Stimulated activated CD4-positive, alpha-beta T cell treated with anti-CD3 and anti-CD28 coated beads, TNF-alpha, amount 100 ng/mL, for 4 hours (primary cell): Measurements from ENCODE around the gene AHCYL1.
A peak's percentile ranks its signal among the peaks of the same experiment; 100 is the strongest.

Source experiments
- DNase-seq, 3 experiments: peaks; one replicate each; pipeline ENCODE4 v3.0.0-alpha.2; 2020; ENCODE audit warnings: low read depth in 3 of 3

AHCYL1 gene

GRCh38 chr1:109976762-109977161, 7.8 kb upstream of the AHCYL1 start:
- DNase-seq: no peak

DNA sequence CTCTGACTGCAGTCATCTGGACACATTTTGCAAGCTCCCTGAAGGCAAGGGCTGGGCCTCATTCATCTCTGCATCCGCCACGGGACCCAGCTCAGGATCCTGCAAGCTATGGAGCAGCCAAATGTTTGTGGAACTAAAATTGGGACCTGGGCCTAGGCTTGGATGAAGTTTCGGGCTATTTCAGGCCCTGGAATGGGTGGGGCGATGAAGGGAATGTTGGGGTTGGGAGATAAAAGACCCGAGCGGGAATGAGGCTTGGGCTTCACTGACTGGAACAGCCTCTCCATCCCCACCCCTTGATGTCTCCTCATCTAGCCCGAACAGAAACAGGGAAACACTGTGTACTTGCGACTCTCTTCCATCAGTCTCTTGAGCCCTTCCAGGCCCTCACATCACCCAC, 7.3 kb upstream of the AHCYL1 start:
- DNase-seq: no peak

- DNase-seq: no peak
These were observed 6.7 kb upstream of the AHCYL1 start for GRCh38 chr1:109977657-109978378.

- no peak for DNase-seq
These were observed 5.6 kb upstream of the AHCYL1 start for GRCh38 chr1:109978761-109979488.

GRCh38 chr1:109979489-109980091, 5.0 kb upstream of the AHCYL1 start:
- DNase-seq: no peak

GRCh38 chr1:109980324-109981003, 4.1 kb upstream of the AHCYL1 start:
- DNase-seq: peak in 1 of 3 experiments; percentile 4

GRCh38 chr1:109981004-109981335, 3.6 kb upstream of the AHCYL1 start:
- DNase-seq: no peak

- DNase-seq: no peak
These were observed 980 bp upstream of the AHCYL1 start for GRCh38 chr1:109983380-109984189.

GRCh38 chr1:109984190-109984455, 442 bp upstream of the AHCYL1 start:
- no peak for DNase-seq

- DNase-seq: peak in 1 of 3 experiments; percentile 2
These were observed 885 bp downstream of the AHCYL1 start for GRCh38 chr1:109985247-109986053.

DNA sequence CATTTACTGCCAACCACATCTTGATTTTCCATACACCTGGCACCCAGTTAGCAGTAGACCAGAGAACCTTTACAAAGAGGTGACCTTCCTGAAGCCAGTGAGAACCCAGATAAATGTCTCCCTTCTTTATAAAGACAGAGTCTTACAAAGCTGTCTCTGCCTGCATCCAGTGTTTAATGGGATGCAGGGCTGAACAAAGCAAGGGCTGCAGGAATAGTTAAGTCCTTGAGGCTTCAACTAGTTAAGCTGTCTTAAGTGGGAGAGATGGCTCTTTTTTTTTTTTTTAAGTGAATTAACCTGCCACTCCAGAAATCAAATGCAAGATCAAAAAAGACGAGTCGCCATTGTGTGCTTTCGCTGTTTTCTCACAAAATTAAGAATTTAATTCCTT, 1.5 kb downstream of the AHCYL1 start:
- DNase-seq: no peak

DNA sequence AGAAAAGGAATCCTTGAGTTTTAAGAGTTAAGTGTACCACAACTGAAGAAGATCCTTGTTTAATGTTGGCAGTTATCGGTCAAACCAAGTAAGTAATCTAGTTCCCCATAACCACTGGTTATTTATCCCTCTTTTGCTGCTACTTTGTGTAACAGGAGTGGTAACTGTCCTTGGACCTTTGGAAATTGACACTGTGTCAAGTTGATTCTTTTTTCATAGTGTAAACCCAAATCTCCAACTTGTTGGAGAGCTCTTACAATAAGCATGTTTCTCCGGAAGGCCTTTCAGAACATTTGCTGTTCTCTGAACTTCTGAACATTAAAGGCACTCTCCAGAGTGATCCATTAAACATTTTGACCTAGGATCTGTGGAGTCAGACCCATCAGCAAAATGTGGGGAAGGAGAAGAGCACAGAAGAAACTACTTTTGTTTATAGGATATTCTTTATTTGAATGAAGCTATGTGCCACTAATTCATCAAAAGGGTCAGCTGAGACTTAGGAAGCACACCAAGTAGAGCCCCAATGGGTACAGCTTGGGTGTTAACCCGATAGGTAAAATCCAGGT, 3.9 kb downstream of the AHCYL1 start:
- DNase-seq: no peak

- no peak for DNase-seq
These were observed 5.1 kb downstream of the AHCYL1 start for GRCh38 chr1:109989506-109990301.

GRCh38 chr1:109990302-109990653, 5.7 kb downstream of the AHCYL1 start:
- DNase-seq: no peak

GRCh38 chr1:109991400-109991925, 6.9 kb downstream of the AHCYL1 start:
- no peak for DNase-seq

GRCh38 chr1:109993885-109994284, 9.3 kb downstream of the AHCYL1 start:
- no peak for DNase-seq

- no peak for DNase-seq
These were observed 10.1 kb downstream of the AHCYL1 start for GRCh38 chr1:109994654-109995053.

DNA sequence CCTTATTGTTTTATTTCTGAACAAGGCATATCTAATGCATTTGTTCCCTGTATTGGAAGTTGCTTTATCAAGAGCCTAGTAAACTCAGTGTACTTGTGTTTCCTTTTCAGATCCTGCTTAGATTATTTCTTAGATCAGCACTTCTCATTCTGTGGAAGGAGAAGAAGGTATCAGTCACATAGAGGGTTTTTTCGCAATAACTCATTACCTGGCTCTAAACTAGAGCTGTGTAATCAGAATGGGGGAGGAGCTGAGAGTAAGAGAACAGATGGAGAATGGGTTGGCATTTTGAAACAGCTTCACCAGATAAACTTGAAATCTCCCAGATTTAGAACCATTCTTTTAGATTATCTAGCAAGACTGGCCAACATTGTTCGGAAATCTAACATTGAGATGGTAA, 11.0 kb downstream of the AHCYL1 start:
- DNase-seq: no peak

DNA sequence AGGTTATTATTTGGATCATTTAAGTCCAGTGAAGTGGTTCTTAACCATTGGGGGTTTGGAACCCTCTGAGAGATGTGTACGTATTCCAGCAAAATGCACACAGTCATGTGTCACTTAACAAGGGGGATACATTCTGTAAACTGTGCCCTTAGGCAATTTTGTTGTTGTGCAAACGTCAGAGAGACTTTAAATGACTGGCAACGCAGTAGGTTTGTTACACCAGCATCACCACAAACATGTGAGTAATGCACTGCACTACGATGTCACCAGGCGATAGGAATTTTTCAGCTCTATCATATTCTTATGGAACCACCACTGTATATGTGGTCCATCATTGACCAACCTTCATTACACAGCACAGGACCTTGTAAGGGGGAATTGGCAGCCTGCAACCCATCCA, 11.9 kb downstream of the AHCYL1 start:
- no peak for DNase-seq
